ENCODE data around the gene TBC1D5. TPM values are rescaled to one million over a fixed set of nuclear protein-coding genes. Genes with fewer than 3 reads are reported as not detected.

The TBC1D5 gene
- total RNA-seq, 2 donors from 2014 or later = 68.8 to 77.7 TPM

DNA sequence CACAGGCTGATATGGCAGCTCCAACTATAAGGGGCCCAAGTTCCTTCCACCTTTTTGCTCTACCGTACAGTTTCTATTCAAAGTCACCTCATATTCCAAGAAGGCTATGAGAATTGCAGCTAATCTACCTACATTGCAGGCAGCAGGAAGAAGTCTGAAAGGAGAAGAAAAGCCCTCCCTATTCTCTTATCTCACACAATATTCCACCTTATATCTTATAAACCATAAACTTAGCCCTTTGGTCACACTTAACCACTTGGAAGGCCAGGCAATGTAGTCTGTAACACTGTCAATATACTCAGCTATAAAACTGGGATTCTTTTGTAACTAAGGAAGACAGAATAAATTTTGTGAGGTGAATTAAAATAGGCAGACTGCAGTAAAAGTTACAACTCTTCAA is 54.9 kb downstream of the TBC1D5 start:
- no peak overlapping the region for H3K4me3 ChIP-seq (ENCODE audit: low read length)
- peaks cover under 1% of the 10 kb centered on the region for H3K9me3 ChIP-seq (ENCODE audit: control insufficient read depth, low read length)
- no peak for DNase-seq
- H3K36me3 Mint-ChIP-seq (ENCODE audit: low read depth) = peaks cover 11% of the 10 kb centered on the region
- H3K27ac ChIP-seq (ENCODE audit: low read depth, low read length) = no peak overlapping the region
- peaks cover 6% of the 10 kb centered on the region for H3K4me1 Mint-ChIP-seq
- no peak overlapping the region for H3K9ac ChIP-seq (ENCODE audit: extremely low read depth, low read length, poor library complexity, severe bottlenecking)
- WGBS, 2 experiments (ENCODE audit: insufficient coverage in 1 of 2, insufficient read length in 1 of 2) = 100% methylated on average over 1 of the region's 1 CpG; no CpG with 5 or more reads in 1 of the 2 experiments
- TF ChIP-seq CTCF (conservative IDR thresholded peaks at IDR 0.05) = no peak
- H3K9me3 Mint-ChIP-seq = peaks cover 7% of the 10 kb centered on the region
- H3K4me3 Mint-ChIP-seq = no peak overlapping the region
- H3K36me3 ChIP-seq (ENCODE audit: control insufficient read depth, insufficient read depth, low read length) = no peaks in the 10 kb centered on the region
- H3K4me1 ChIP-seq (ENCODE audit: control insufficient read depth, insufficient read depth, low read length) = peaks cover 2% of the 10 kb centered on the region
- H3K27ac Mint-ChIP-seq = no peak overlapping the region
- H3K27me3 Mint-ChIP-seq (ENCODE audit: insufficient read depth) = no peaks in the 10 kb centered on the region
- no peaks in the 10 kb centered on the region for H3K27me3 ChIP-seq (ENCODE audit: control insufficient read depth, insufficient read depth, low read length, poor library complexity, severe bottlenecking)

DNA sequence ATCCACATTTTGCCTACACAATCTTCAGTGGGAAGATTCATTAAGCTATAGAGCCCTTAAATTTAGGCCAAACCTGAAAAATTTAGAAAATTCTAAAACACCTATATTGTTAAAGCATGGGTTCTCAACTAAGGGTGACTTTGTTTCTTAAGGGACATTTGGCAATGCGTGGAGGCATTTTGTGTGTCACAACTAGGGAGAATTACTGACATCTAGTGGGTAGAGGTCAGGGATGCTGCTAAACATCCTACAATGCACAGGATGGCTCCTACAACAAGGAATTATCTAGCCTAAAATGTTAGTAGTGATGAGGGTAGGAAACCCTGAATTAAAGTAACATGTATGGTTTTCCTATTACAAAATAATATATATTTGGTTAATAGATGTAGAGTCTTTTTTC is 55.8 kb downstream of the TBC1D5 start:
- TF ChIP-seq CTCF (conservative IDR thresholded peaks at IDR 0.05) = peak; percentile 73
- H3K27ac ChIP-seq (ENCODE audit: low read depth, low read length) = no peak overlapping the region
- peaks cover 6% of the 10 kb centered on the region for H3K36me3 Mint-ChIP-seq (ENCODE audit: low read depth)
- DNase-seq = no peak
- H3K27ac Mint-ChIP-seq = no peak overlapping the region
- H3K9me3 Mint-ChIP-seq = peaks cover under 1% of the 10 kb centered on the region
- H3K4me1 Mint-ChIP-seq = peaks cover 6% of the 10 kb centered on the region
- H3K4me3 Mint-ChIP-seq = no peak overlapping the region
- no peaks in the 10 kb centered on the region for H3K27me3 ChIP-seq (ENCODE audit: control insufficient read depth, insufficient read depth, low read length, poor library complexity, severe bottlenecking)
- H3K9me3 ChIP-seq (ENCODE audit: control insufficient read depth, low read length) = no peaks in the 10 kb centered on the region
- no peaks in the 10 kb centered on the region for H3K36me3 ChIP-seq (ENCODE audit: control insufficient read depth, insufficient read depth, low read length)
- no peaks in the 10 kb centered on the region for H3K27me3 Mint-ChIP-seq (ENCODE audit: insufficient read depth)
- WGBS, 2 experiments (ENCODE audit: insufficient coverage in 1 of 2, insufficient read length in 1 of 2) = 62 to 80% methylated on average over 1 of the region's 1 CpG
- no peak overlapping the region for H3K4me3 ChIP-seq (ENCODE audit: low read length)
- no peak overlapping the region for H3K9ac ChIP-seq (ENCODE audit: extremely low read depth, low read length, poor library complexity, severe bottlenecking)
- peaks cover 2% of the 10 kb centered on the region for H3K4me1 ChIP-seq (ENCODE audit: control insufficient read depth, insufficient read depth, low read length)

DNA sequence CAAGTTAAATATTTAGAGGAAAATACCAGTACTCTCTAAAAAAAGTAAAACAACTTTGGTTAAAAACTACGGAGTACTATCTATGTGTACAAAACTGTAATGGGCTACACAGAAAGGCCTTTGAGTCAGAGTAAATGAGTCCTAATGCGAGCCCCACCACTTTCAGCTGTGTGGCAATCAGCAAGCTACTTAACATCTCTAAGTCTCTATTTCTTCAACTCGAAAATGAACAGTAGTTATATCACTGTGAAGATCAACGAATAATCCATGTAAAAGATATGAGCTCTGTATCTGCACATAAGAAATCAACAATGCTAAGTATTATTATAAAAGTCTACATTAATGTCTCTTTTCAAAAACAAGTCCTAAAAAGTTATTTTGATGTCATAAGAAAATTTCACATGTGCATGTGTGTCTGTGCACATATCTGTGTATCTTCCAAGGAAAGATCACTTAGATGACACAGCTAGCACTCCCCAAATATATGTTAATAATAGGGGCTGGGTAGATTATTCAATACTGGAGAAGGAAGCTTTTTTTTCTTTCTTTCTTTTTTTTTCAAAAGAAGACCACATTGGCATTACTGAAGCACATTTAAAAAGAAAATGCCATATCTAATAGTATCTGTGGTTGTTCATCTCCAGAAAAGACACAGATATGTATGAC is 58.8 kb downstream of the TBC1D5 start:
- Histone ChIP-seq H3K27me3 (ENCODE audit: control insufficient read depth, insufficient read depth, low read length, poor library complexity, severe bottlenecking) (no peaks in the 10 kb centered on the region), H3K9me3 (ENCODE audit: control insufficient read depth, low read length) (no peaks in the 10 kb centered on the region), H3K4me1 (ENCODE audit: control insufficient read depth, insufficient read depth, low read length) (peaks cover 2% of the 10 kb centered on the region), H3K27ac (ENCODE audit: low read depth, low read length) (no peak overlapping the region), H3K4me3 (ENCODE audit: low read length) (no peak overlapping the region), H3K36me3 (ENCODE audit: control insufficient read depth, insufficient read depth, low read length) (no peaks in the 10 kb centered on the region), H3K9ac (ENCODE audit: extremely low read depth, low read length, poor library complexity, severe bottlenecking) (no peak overlapping the region)
- Mint-ChIP-seq H3K9me3 (no peaks in the 10 kb centered on the region), H3K36me3 (ENCODE audit: low read depth) (no peaks in the 10 kb centered on the region), H3K4me3 (no peak overlapping the region), H3K27ac (no peak overlapping the region), H3K27me3 (ENCODE audit: insufficient read depth) (no peaks in the 10 kb centered on the region), H3K4me1 (peaks cover 6% of the 10 kb centered on the region)
- DNase-seq = no peak
- WGBS, 2 experiments (ENCODE audit: insufficient coverage in 1 of 2, insufficient read length in 1 of 2) = 88 to 94% methylated on average over 2 to 4 of the region's 4 CpGs
- no peak for TF ChIP-seq CTCF (conservative IDR thresholded peaks at IDR 0.05)
